Stimulated activated CD8-positive, alpha-beta memory T cell treated with anti-CD3 and anti-CD28 coated beads, Interleukin-7, amount 100 ng/mL, for 4 hours (primary cell): ENCODE results near the gene RXFP3.
"Not testable (repeated sequence)": the region's sequence is repeated elsewhere in the genome, so short reads cannot be mapped to it uniquely, and the experiment has no call there.

Experiments used
- DNase-seq, 2 donors: peaks; one replicate each; pipeline ENCODE4 v3.0.0-alpha.2; 2020; ENCODE audit warnings: low read depth in 2 of 2

The RXFP3 gene, protein sequence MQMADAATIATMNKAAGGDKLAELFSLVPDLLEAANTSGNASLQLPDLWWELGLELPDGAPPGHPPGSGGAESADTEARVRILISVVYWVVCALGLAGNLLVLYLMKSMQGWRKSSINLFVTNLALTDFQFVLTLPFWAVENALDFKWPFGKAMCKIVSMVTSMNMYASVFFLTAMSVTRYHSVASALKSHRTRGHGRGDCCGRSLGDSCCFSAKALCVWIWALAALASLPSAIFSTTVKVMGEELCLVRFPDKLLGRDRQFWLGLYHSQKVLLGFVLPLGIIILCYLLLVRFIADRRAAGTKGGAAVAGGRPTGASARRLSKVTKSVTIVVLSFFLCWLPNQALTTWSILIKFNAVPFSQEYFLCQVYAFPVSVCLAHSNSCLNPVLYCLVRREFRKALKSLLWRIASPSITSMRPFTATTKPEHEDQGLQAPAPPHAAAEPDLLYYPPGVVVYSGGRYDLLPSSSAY

DNA sequence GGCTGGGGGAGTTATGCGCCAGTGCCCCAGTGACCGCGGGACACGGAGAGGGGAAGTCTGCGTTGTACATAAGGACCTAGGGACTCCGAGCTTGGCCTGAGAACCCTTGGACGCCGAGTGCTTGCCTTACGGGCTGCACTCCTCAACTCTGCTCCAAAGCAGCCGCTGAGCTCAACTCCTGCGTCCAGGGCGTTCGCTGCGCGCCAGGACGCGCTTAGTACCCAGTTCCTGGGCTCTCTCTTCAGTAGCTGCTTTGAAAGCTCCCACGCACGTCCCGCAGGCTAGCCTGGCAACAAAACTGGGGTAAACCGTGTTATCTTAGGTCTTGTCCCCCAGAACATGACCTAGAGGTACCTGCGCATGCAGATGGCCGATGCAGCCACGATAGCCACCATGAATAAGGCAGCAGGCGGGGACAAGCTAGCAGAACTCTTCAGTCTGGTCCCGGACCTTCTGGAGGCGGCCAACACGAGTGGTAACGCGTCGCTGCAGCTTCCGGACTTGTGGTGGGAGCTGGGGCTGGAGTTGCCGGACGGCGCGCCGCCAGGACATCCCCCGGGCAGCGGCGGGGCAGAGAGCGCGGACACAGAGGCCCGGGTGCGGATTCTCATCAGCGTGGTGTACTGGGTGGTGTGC, at the start of gene RXFP3:
Gene RXFP3 (plus strand): TSS at position 6 of the 636 bp plus-strand sequence. CDS start 355 bp downstream, at position 361.
- DNase-seq, result no peak

DNA sequence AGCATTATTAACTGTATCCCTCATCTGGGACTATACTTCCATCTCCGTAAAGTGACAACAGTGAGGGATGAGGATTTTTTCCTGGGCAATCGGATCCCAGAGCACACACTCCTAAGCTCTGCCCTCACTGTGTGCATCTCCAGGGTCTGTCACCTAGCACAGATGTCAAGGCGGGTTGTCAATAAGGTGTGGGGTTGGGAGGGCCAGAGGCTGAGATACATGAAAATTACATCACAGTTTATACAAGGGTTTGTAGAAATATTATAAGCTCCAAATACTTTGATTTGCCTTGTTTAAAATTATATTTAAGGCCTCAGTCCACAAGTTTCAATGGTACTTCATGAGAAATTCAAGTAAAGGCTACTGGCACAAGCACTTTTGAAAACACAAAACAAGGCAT, 48.9 kb upstream of the RXFP3 start:
- DNase-seq, result no peak

DNA sequence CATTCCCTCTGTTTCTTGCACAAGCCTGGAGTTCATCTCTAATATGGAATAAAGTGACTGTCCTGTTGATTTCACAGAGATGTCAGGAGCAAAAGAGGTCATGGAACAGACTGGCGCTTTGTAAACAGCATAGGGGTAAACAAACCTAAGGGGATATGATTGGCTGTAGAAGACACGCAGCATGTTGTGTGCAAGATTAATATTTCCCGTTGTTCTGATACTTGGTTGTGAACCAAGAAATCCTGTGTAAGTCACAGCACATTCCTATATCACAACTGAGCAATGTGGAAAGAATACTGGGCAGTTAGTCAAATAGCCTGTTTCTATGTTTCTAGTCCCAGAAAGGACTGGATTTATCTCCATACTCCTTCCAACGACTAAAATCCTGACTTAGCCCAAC, 47.6 kb upstream of the RXFP3 start:
- DNase-seq, result no peak

DNA sequence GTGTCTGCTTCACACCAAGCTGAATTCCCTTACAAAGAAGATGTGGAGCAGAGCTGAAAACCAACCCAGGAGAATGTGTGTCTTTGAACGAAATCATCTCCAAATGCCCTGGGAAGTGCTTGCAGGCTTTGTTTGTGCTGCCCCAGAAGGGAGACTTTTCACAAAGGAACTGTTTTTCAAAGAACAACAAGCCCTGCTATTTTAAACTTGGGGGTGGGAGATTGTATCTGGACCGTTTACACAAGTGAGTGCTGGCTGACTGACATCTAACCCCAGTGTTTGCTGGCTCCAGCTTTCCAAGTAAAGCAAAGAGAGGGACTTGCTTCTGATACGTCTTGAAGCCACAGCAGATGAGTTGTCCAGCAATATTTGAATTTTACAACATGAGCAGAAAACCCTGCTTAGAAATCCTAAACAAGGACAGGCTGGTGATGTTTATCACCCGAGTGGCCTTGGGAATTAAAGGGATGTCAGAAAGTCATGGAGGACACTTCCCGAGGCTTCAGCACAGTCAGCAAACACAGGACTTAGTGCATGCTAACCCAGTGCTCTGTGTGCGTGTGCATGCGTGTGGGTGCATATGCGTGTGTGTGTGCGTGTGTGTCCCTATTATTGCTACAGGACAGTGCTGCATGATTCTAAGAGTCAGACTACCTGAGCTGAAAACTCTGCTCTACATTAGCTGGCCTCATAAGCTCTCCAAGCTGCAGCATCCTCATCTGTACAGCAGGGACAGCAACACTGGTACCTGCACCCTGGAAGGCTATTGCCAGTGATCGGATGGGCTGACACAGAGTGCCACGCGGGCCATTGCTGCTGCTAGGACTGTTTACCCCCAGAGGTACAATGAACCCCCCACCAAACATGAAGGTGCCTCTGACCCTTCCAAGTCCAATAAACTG, 45.8 kb upstream of the RXFP3 start:
- no peak for DNase-seq

DNA sequence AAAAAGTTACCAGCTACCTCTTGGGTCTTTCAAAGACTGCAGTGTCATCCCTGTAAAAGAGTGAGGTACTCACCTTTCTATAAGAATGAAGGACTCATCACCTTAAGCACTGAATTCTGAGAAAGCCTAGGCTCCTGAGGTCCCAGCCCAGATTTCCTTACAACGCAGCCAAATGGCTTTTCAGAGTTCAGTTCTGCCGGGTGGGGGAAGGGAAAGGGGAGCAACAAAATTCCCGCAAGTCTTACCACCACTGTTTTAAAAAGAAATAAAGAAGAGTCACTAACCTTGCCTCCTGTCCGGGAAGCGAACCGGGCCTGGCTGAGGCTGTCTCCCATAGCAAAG, 44.8 kb upstream of the RXFP3 start:
- DNase-seq, result no peak

DNA sequence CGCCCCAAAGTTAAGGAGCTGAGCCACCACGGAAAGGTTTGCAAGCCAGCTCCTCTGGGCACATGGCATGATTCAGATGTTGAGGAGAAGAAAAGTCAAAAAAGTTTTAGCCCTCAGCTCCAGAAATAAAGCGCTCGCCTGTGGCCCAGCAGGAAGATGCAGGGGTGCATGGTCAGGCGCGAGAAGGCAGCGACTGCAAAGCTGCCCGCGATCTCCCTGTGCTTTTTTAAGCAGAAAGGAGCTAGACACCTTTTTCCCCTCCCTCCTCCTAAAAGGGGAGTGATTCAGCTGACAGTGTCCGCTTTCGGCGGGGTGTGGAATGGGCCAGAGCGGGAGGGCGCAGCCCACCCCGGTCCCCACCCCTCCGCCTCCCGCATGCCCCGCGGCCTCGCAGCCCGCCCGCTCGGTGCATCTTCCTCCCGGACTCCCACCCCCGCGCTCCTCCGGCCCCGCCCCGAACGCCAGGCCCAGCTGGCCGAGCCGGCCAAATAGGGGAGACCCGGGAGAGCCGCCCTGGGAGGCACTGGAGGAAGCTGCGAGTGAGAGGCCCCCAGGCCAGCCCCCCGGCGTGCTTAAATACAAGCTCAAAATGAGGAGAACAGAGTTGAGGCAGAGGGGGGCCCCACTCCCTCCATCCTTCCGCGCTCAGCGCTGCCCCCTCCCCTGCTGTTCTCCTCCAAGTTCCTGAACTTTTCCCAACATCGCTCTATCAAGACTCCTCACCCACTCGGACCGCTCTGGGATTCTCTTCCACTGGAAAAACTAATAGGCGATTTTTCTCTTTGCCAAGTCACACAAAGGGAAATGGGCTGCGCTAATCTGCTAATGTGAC, 44.2 kb upstream of the RXFP3 start, which contains the start of gene ADAMTS12:
Gene ADAMTS12 (minus strand): TSS at position 203 of the 832 bp plus-strand sequence. CDS start 134 bp downstream, at position 69.
- no peak for DNase-seq

DNA sequence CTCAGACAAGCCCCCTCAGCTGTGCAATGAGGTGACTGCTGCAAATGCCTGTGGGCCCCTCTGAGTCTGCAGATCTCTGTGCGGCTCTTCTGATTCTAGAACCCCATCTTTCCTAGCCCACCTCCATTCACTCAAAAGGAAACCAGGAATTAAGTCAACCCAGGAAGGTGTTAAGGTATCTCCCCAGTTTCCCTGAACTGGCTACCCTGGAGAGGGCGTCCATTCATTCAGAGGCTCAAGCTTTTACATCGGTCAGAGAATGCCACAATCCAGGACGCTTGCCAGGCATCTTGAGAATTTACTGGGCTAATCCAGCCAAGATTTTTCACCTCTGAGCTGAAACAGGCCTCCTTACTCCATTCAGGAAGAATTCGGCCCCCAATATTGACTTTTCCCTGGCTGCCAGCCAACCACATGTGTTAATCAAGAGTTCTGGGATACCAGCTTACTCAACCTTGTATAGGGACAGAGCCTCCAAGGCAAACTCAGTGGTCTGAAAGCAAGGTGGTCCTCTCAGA, 43.5 kb upstream of the RXFP3 start:
- DNase-seq, result no peak

DNA sequence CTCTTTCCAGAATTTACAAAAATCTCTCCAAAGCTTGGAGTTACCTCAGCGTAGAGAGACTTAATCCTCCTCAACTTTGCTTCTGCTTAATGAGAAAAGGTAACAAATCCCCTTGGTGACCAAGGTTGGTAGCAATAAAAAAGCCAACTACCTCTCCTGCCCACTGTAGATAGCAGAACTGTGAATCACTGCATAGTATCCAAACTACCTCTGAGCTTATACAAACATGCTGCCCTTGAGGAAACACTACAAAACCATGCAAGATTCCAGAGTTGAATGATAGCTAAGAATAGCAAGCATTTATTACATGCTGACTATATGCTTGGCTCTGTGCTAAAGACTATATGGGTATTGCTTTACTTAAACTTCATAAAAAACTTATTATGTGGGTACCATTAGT, 41.6 kb upstream of the RXFP3 start:
- no peak for DNase-seq

DNA sequence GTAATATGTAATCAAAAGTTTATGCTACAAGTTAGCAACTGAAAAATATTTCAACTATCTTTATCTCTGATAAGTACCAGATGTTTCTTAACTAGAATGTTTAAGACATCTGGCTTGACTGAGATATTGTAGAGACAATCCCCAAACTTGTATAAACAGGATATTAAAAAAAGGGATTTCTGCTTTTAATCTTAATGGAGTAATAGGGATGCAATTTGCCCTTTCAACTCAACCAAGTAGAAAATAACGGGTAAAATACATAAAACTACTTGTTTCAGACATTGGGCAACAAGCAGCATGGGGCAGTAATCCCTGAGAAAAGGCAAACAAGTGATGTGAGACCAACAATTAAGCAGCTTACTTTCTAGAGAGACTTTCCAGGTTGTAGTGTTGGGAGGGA, 35.0 kb upstream of the RXFP3 start:
- no peak for DNase-seq

DNA sequence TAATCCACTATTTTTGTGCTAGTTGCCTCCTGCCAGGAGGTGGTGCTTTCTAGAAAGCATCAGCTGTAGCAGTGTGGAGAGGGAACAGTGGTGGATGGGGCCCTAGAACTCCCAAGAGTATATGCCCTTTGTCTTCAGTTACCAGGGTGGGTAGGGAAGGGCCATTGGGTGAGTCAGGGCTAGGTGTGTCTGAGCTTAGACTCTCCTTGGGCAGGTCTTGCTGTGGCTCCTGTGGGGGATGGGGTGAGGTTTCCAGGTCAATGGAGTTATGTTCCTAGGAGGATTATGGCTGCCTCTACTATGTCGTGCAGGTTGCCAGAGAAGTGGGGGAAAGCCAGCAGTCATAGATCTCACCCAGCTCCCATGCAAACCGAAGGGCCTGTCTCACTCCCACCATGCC, 33.1 kb upstream of the RXFP3 start:
- no peak for DNase-seq

DNA sequence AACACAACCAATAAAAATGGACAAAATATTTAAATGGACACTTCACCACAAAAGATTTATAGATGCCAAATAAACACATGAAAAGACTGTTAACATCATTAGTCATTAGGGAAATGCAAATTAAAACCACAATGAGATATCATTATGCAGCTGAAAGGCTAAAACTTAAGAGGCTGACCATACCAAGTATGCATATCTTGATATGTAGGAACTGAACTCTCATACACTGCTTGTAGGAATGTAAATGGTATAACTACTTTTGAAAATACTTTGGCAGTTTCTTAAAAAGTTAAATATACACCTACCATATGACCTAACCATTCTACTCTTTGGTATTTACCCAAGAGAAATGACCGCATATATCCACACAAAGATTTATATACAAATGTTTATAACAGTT, 30.8 kb upstream of the RXFP3 start:
- no peak for DNase-seq

DNA sequence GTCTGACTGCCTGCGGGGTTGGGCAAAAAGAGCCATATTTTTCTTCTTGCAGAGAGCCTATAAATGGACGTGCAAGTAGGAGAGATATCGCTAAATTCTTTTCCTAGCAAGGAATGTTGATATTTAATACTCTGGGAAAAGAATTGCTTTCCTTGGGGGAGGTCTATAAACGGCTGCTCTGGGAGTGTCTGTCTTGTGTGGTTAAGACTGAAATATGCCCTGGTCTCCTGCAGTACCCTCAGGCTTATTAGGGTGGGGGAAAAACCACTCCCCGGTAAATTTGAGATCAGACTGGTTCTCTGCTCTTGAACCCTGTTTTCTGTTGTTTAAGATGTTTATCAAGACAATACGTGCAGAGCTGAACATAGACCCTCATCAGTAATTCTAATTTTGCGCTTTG, 29.9 kb upstream of the RXFP3 start:
- not testable (repeated sequence) for DNase-seq

DNA sequence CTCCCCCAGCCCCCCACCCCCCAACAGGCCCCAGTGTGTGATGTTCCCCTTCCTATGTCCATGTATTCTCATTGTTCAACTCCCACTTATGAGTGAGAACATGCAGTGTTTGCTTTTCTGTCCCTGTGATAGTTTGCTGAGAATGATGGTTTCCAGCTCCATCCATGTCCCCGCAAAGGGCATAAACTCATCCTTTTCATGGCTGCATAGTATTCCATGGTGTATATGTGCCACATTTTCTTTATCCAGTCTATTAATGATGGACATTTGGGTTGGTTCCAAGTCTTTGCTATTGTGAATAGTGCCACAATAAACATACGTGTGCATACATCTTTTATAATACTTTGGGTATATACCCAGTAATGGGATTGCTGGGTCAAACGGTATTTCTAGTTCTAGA, 21.3 kb upstream of the RXFP3 start:
- DNase-seq, result not testable (repeated sequence)

DNA sequence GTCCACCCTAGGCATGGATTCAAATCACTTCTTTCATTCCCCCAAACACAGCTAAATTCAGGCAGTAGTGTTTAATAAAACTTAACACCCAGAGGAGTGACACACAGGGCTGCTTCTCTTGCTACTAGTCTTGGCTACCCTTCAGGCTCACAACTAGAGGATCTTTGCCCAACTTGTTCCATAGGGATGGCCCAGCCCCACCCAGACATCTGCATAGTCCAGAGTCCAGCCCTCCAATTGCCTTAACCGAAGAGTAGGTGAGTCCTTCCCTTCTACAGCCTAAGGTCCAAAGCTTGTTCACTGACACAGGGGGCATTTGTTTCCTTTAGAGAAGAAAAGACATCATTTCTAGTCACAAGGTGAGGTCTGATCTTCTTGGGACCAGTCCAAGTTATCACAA, 15.2 kb upstream of the RXFP3 start:
- DNase-seq, result no peak

DNA sequence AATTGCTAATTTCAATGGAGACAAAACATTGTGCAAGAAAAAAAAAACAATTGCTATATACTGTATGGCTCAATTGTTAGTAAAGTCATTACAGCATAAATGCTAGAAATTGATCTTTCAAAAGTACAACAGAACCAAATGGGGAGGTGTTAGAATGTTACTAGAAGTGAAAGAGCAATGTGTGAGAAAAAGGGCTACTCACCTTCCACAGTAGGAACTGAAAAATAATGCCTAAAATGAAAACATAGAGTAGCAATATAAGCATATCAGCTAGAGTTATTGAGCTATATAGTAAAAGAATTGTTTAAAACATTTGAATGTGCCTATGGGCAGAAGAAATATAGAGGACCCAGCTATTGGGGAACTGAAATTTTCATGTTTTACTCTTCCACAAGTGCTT, 10.9 kb upstream of the RXFP3 start:
- DNase-seq, result no peak

DNA sequence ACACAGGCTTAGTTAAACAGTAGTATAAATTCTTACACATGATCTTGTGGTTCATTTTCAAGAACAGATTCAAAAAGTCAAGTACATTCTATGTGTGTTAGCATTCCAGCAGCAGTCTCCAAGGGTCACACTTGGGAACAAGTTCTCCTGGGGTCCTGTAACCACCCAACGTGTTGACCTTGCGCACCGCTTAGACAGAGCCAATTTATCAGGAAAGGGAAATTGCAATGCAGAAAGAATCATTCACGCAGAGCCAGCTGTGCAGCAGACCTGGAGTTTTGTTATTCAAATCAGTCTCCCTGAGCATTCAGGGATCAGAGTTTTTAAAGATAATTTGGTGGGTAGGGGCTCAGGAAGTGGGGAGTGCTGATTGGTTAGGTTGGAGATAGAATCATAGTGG, 8.5 kb upstream of the RXFP3 start:
- DNase-seq, result no peak

DNA sequence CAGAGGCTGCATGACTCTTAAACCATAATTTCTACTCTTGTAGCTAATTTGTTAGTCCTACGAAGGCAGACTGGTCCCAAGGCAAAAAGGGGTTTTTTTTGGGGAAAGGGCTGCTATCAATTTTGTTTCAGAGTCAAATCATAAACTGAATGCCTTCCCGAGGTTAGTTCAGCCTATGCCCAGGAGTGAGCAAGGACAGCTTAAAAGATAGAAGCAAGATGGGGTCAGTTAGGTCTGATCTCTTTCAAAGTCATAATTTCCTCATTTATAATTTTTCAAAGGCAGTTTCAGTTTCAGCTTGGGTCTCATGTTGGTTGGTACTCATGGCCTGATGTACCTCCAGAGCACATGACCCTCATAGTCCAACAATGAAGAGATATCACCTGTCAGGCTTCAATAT, 7.9 kb upstream of the RXFP3 start:
- no peak for DNase-seq

DNA sequence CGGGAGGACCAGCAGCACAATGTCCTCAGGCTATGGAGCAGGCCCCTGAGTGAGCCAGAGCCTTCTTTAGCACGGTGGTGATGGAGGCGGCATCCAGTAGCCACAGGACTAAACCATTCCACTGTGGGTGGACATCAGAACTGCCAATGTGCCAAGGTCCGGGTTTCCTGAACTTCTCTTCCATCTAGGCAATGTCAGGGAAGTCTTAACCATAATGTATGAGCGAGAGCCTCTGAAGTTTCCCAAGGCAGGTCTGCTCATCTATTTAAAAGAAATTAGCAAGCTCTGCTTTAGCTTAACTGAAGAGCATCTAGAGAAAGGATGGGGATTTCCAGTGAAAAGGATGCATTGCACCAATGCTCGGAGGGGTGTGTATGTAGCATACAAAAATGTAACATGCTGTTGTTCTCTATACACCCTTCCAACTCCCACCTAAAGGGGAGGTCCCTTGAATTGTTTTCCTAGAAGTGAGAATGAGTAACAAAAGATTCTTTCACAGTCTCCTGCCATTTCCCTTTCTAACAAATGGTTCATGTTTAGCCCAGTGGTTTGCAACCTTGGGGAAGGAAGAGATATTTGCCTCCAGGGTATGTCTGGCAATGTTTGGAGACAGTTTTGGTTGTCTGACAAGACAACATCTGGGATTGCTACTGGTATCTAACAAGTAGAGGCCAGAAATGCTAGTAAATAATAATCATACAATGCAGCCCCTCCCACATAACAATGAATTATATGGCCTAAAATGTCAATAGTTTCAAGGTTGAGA, 6.1 kb upstream of the RXFP3 start:
- no peak for DNase-seq

DNA sequence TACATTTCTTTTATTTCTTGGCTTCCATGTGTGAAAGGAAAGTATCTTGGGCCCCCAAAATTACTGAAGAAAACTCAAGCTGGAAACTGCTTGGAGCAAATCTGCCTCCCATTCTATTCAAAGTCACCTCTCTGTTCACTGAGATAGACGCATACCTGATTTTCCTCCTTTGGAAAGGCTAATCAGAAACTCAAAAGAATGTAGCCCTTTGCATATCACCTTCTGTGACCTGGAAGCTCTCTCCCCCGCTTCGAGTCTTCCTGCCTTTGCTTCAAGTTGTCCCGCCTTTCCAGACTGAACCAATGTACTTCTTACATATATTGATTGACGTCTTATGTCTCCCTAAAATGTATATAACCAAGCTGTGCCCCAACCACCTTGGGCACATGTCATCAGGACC, 5.0 kb upstream of the RXFP3 start:
- no peak for DNase-seq

DNA sequence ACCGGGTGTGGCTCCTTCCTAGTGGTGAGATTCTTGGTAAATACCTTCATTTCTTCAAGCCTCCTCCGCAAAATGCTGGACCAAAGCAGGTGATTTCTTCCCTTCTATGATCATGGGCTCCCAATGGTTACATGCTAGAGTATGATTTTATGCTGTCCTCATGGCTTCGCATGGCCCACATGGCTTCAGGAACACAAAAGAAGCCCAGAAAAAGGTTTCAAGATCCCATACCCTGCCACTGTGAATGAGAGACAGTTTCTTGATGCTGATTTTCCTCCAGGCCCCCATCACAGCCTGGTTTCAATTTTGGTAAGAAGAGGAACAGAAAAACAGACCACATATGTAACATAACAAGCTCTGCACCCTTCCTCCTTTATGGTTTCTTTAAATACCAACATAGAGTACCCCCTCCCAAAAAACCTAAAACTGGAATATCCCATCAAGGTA, 2.4 kb upstream of the RXFP3 start:
- no peak for DNase-seq
